Neutrophil (primary cell): ENCODE measurements around the gene EEF2KMT.
A peak's percentile ranks its signal among the peaks of the same experiment; 100 is the strongest.
"Not testable (repeated sequence)": the region's sequence is repeated elsewhere in the genome, so short reads cannot be mapped to it uniquely, and the experiment has no call there.

Experiments used
- H3K27ac ChIP-seq: fragments of 200-600 bp; sonication (generic); 2 replicates; pipeline ENCODE4 v1.5.1; 2016; ENCODE audit warnings: mild to moderate bottlenecking, moderate library complexity
- H3K27me3 ChIP-seq: fragments of 200-600 bp; sonication (generic); 2 replicates; pipeline ENCODE4 v1.6.0; 2016; ENCODE audit warnings: mild to moderate bottlenecking
- H3K36me3 ChIP-seq: fragments of 200-600 bp; sonication (generic); 2 replicates; pipeline ENCODE4 v1.5.1; 2017
- H3K4me1 ChIP-seq, 2 experiments: fragments of 200-600 bp in 1 of 2; sonication (generic) in 1 of 2; 1 replicate in 1 of 2; 2 replicates in 1 of 2; pipeline versions ENCODE4 v1.5.1 to v1.6.1; 2013 to 2016; ENCODE audit warnings: low read depth in 1 of 2, low read length in 1 of 2, mild to moderate bottlenecking in 1 of 2, moderate library complexity in 1 of 2; ENCODE audit not compliant: control insufficient read depth in 1 of 2, insufficient read depth in 1 of 2
- H3K4me3 ChIP-seq, 2 experiments: fragments of 200-600 bp in 1 of 2; sonication (generic) in 1 of 2; 1 replicate in 1 of 2; 2 replicates in 1 of 2; pipeline ENCODE4 v1.5.1; 2013 to 2016; ENCODE audit warnings: low read depth in 1 of 2, low read length in 1 of 2, mild to moderate bottlenecking in 1 of 2, moderate library complexity in 1 of 2
- H3K9me3 ChIP-seq: fragments of 200-600 bp; sonication (generic); 2 replicates; pipeline ENCODE4 v1.5.1; 2016
- TF ChIP-seq, protein P1 (sequence below): fragments of 200-600 bp; sonication (generic); IDR thresholded peaks from 2 replicates; pipeline ENCODE4 v1.5.1; 2016; ENCODE audit warnings: antibody characterized with exemption

EEF2KMT gene

DNA sequence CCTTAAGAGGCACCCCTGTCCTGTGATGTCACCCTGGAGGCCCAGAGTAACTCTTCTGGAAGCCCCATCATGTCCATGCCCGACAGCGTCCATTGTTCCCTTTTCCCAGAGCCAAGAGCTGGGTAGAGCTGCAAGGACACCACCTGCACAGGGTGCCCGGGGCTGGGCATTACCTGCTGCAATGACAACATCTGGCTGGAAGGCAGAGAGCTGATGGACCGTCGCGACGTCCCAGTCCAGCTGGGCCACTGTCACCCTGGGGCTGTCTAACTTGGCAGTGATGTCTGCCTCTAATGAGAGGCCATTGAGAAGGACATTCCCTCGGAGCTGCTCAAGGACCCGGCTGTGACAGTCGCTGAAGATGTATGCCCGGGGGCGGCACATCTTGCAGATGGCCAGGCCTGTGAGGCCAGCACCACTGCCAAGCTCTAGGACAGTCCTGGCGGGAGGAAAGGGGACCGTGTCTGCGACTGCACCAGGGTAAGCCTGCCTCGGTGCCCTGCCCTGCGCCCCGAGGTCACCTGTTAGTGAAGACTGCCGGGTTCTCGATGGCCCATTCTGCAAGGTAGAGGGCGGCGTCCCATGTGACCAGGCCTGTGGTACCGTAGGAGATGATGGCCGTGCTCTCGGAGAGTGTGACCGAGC is 7.6 kb downstream of the EEF2KMT start:
- not testable (repeated sequence) for H3K27me3 ChIP-seq, H3K36me3 ChIP-seq, H3K4me3 ChIP-seq, H3K9me3 ChIP-seq, H3K4me1 ChIP-seq, H3K27ac ChIP-seq

DNA sequence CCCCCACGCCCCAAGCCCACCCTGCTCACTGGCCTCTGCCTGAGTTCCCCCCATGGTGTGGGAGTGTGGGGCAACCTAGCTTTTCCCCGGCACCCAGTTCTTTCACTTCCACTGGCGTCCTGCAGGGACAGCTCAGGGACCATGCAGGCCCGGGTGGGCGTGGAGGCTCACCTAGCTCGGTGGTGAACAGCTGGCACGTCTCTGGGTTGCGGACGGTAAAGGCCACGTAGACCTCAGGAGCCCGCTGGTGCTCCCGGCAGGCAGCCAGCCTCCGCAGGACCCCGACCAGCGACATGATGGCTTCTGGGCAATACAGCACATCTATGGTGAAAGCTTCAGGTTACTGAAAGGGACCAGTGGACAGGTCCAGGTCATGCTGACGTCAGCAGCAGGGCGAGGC is 8.7 kb downstream of the EEF2KMT start:
- not testable (repeated sequence) for H3K27ac ChIP-seq, H3K4me1 ChIP-seq, H3K9me3 ChIP-seq, H3K4me3 ChIP-seq, H3K36me3 ChIP-seq, H3K27me3 ChIP-seq

DNA sequence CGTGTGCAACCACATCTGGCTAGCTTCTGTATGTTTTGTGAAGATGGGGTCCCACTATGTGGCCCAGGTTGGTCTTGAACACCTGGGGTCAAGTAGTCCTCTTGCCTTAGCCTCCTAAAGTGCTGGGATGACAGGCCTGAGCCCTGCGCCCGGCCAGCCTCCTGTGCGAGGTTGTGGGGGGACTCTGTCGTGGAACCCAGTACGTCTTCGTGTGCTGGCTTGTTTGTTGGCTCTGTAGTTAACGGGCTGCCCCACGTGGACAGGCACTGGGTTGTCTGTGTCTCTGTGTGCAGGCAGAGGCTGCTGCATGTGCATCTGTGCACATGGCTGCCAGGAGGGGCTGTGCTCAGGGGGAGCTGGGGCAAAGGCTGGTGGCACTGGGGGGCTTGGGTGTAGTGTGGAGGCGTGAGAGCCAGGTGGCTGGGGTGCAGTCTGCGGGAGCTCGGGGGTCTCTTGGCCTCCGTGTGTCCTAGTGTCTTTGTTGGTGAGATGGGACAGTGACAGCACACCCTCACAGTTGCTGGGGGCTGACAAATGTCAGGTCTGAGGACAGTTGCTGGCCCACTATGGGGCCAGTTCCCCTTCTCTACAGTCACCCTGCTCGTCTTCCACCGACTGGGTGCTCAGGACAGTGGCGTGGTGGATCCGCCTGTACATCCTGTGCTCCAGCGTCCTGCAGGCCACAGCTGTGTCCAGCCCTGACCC is 9.4 kb downstream of the EEF2KMT start:
- H3K27me3 ChIP-seq, H3K4me1 ChIP-seq, H3K4me3 ChIP-seq, H3K27ac ChIP-seq, H3K36me3 ChIP-seq, H3K9me3 ChIP-seq: not testable (repeated sequence)

DNA sequence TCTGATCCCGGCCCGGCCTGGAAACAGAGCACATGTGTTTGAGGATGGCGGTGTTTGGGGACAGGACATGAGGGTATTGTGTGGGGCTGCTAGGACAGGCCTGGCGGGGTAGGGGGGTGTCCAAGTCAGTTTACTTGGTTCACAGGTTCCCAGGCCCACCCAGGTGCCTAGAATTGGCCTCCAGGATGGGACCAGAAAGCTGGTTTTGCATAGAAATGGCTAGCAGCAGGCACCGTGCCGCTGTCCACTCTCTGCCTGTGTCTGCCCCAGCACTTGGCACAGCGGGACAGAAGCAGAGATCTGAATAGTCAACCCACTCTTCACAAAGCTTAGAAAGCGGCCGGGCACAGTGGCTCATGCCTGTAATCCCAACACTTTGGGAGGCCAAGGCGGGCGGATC is 11.9 kb downstream of the EEF2KMT start:
- H3K36me3 ChIP-seq, result peaks cover 16% of the 10 kb centered on the region
- H3K27me3 ChIP-seq, H3K9me3 ChIP-seq, H3K4me1 ChIP-seq, H3K27ac ChIP-seq, H3K4me3 ChIP-seq: not testable (repeated sequence)

DNA sequence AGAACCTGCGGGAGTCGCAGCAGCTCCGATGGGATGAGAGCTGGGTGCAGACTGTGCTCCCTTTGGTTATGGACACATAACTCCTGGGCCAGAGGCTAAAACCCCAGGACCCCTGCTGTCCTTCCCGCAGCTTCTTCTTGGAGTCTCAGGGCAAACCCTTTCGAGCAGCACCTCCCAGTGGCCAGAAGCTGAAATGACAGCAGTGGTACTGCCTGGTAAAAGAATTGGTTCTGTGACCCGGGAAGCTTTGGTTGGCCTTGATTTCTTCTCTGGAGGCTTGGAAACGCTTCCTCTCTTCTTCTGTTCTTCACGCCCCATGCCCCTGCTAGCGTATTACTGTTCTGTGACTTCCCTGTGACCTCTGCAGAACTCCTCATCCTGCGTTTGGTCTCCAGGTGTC is 12.8 kb downstream of the EEF2KMT start:
- H3K36me3 ChIP-seq, result peaks cover 16% of the 10 kb centered on the region
- not testable (repeated sequence) for H3K27me3 ChIP-seq

DNA sequence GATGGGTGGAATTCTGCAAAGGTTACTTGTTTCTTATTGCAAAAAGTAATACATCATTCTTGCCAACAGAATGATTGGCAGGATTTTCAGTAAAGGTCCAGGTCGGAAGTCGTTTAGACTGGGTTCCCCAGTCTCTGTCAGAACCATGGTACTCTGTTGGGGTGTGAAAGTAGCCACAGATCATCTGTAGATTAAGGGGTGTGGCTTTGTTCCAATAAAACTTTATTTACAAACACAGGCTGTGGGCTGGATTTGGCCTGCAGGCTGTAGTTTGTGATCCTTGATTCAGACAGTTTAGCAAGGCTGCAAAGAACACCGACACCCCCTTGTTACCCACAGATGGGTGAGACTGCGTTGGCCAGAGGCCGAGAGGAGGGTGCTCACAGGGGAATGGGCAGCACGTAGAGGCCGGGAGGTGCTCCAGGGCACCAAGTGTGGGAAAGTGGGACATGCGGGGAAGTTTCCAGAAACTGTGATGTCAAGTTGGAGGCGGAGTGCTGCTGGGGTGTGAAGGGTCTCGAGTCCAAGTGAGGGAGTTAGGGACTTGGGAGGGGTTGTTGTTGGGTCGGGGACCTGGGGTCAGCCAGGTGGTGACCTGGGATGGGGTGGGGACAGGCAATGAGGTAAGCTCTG is 13.4 kb downstream of the EEF2KMT start:
- not testable (repeated sequence) for H3K27ac ChIP-seq, H3K9me3 ChIP-seq, H3K4me1 ChIP-seq, H3K27me3 ChIP-seq, H3K4me3 ChIP-seq
- peaks cover 16% of the 10 kb centered on the region for H3K36me3 ChIP-seq

More for the DNA sequence above, 12.8 kb downstream of the EEF2KMT start:
- H3K4me1 ChIP-seq, H3K27ac ChIP-seq, H3K4me3 ChIP-seq, H3K9me3 ChIP-seq: not testable (repeated sequence)
- TF ChIP-seq, protein P1, sequence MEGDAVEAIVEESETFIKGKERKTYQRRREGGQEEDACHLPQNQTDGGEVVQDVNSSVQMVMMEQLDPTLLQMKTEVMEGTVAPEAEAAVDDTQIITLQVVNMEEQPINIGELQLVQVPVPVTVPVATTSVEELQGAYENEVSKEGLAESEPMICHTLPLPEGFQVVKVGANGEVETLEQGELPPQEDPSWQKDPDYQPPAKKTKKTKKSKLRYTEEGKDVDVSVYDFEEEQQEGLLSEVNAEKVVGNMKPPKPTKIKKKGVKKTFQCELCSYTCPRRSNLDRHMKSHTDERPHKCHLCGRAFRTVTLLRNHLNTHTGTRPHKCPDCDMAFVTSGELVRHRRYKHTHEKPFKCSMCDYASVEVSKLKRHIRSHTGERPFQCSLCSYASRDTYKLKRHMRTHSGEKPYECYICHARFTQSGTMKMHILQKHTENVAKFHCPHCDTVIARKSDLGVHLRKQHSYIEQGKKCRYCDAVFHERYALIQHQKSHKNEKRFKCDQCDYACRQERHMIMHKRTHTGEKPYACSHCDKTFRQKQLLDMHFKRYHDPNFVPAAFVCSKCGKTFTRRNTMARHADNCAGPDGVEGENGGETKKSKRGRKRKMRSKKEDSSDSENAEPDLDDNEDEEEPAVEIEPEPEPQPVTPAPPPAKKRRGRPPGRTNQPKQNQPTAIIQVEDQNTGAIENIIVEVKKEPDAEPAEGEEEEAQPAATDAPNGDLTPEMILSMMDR, result peak; percentile 46

DNA sequence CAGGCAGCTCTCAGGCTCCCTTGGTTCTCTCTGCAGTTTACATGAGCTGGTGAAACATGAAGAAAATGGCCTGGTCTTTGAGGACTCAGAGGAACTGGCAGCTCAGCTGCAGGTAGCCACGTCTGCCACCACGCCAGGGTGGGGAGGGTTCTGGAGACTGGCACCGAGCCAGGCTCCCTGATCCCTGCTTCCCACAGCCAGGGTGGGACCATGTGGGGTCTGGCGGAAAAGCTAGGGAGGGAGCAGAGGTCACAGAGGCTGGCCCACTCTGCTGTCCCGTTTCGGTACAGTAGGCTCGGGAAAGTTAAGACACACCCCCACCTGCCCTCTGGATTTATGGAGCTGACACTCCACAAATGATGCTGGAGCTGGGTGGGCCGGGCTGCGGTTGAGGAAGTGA is 13.9 kb downstream of the EEF2KMT start:
- not testable (repeated sequence) for H3K9me3 ChIP-seq, H3K4me1 ChIP-seq, H3K4me3 ChIP-seq, H3K27ac ChIP-seq, H3K27me3 ChIP-seq
- peaks cover 16% of the 10 kb centered on the region for H3K36me3 ChIP-seq

DNA sequence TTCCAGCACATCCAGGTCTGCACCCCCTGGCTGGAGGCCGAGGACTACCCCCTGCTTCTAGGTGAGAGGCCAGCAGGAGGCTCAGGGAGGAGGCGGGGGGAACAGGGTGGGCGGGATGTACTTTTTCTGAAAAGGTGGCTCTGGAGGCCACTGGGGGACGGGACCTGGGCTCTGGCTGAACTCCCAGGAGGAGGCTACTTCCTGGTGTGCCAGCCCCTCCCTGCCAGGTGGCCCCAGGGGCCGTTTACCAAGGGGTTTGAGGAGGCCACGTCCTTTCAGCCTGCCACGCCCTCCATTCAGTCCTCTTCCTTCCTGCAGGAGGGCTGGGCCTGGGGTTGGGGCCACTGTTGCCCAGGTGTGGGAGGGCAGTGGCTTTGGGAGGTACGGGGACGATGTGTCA is 16.6 kb downstream of the EEF2KMT start:
- not testable (repeated sequence) for H3K27ac ChIP-seq, H3K4me1 ChIP-seq, H3K27me3 ChIP-seq, H3K4me3 ChIP-seq, H3K9me3 ChIP-seq
- peaks cover 27% of the 10 kb centered on the region for H3K36me3 ChIP-seq

DNA sequence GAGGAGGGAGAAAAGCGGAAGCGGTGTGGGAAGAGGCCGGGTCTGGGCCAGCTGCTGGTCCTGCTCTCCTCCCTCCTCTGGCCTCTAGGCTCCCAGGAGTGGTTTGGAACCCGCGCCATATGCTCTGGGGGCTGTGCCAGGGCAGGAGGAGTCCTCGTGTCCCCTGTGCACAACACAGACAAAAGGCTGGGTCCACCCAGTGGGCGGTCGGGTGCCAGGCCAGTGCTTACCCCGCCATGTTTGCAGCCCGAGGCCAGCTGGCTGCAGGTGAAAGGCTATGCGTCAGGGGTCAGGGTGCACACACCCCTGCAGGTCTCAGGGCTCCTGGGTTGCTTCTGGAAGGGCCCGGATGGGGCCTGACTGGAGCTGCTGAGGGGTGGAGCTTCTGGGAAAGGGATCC is 17.1 kb downstream of the EEF2KMT start:
- not testable (repeated sequence) for H3K4me3 ChIP-seq, H3K4me1 ChIP-seq, H3K27ac ChIP-seq, H3K27me3 ChIP-seq, H3K9me3 ChIP-seq
- peaks cover 28% of the 10 kb centered on the region for H3K36me3 ChIP-seq
